ENCODE data around the gene PIGR.

DNA sequence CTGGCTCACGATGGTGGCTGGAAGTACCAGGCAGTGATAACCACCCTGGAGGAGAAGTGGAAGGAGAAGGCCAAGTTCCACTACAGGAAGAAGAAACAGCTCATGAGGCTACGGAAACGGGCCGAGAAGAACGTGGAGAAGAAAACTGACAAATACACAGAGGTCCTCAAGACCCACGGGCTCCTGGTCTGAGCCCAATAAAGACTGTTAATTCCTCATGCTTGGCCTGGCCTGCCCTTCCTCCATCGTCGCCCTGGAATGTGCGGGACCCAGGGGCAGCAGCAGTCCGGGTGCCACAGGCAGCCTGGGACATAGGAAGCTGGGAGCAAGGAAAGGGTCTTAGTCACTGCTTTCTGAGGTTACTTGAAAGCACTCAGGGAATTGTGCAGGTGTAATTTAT, 38.2 kb downstream of the PIGR start:
- TF ChIP-seq, protein P1, sequence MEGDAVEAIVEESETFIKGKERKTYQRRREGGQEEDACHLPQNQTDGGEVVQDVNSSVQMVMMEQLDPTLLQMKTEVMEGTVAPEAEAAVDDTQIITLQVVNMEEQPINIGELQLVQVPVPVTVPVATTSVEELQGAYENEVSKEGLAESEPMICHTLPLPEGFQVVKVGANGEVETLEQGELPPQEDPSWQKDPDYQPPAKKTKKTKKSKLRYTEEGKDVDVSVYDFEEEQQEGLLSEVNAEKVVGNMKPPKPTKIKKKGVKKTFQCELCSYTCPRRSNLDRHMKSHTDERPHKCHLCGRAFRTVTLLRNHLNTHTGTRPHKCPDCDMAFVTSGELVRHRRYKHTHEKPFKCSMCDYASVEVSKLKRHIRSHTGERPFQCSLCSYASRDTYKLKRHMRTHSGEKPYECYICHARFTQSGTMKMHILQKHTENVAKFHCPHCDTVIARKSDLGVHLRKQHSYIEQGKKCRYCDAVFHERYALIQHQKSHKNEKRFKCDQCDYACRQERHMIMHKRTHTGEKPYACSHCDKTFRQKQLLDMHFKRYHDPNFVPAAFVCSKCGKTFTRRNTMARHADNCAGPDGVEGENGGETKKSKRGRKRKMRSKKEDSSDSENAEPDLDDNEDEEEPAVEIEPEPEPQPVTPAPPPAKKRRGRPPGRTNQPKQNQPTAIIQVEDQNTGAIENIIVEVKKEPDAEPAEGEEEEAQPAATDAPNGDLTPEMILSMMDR (IDR thresholded peaks at IDR 0.05): no peak
- TF ChIP-seq EP300 (IDR thresholded peaks at IDR 0.05) (no peak), POLR2A (IDR thresholded peaks at IDR 0.05) (no peak), POLR2AphosphoS5 (IDR thresholded peaks at IDR 0.05) (no peak)
